ENCODE measurements around the gene NDUFB7. TPM values are rescaled to one million over a fixed set of nuclear protein-coding genes. Genes with fewer than 3 reads are reported as not detected.

The NDUFB7 gene
- total and polyA plus RNA-seq, 9 donors: 86.9 to 429 (median 153) TPM; not detected in 1

- Histone ChIP-seq H3K36me3 (no peaks in the 10 kb centered on the region), H3K4me3 (no peak overlapping the region), H3K9me3 (no peaks in the 10 kb centered on the region), H3K27me3 (no peaks in the 10 kb centered on the region), H3K4me1 (ENCODE audit: insufficient read depth) (no peaks in the 10 kb centered on the region), H3K27ac (no peak overlapping the region)
- WGBS, 3 donors: 77 to 81% (median 80%) methylated on average over 8 of the region's 8 CpGs
- TF ChIP-seq EP300 (IDR thresholded peaks at IDR 0.05) (no peak), POLR2A (IDR thresholded peaks at IDR 0.05) (no peak), CTCF (IDR thresholded peaks at IDR 0.05) (no peak)
- intact Hi-C loops (cut with DNase I): no loop called here
- DNase-seq: no peak
Measured at GRCh38 chr19:14576363-14576762, 4.5 kb upstream of the NDUFB7 start.

GRCh38 chr19:14575428-14575980 is 3.6 kb upstream of the NDUFB7 start:
- DNase-seq: no peak
- TF ChIP-seq CTCF (IDR thresholded peaks at IDR 0.05) (no peak), POLR2A (IDR thresholded peaks at IDR 0.05) (no peak), EP300 (IDR thresholded peaks at IDR 0.05) (no peak)
- Histone ChIP-seq H3K36me3 (no peaks in the 10 kb centered on the region), H3K4me1 (ENCODE audit: insufficient read depth) (peaks cover 8% of the 10 kb centered on the region), H3K4me3 (no peak overlapping the region), H3K9me3 (no peaks in the 10 kb centered on the region), H3K27me3 (no peaks in the 10 kb centered on the region), H3K27ac (no peak overlapping the region)
- intact Hi-C loops (cut with DNase I): no loop called here
- 86 to 93% (median 92%) methylated on average over 6 of the region's 6 CpGs for WGBS, 3 donors

DNA sequence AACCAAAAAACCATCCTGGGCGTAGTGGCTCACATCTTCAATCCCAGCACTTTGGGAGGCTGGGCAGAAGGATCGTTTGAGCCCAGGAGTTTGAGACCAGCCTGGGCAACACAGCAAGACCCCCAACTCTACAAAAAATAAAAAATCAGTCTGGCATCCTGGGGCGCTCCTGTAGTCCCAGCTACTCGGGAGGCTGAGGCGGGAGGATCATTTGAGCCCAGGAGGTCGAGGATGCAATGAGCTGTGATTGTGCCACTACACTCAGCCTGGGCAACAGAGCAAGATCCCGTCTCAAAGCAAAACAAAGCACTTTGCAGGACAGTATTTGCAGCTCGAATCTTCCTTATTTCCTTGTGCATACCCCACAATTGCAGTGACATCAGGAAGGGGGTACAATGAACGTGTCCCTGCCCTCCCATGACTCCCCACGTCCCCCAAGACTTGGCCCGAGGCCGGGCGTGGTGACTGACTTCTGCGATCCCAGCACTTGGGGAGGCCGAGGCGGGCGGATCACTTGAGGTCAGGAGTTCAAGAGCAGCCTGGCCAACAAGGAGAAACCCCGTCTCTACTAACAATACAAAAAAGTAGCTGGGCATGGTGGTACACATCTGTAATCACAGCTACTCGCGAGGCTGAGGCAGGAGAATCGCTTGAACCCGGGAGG is 870 bp downstream of the NDUFB7 start:
- no peaks in the 10 kb centered on the region for H3K27me3 ChIP-seq
- no peak for TF ChIP-seq CTCF (IDR thresholded peaks at IDR 0.05)
- TF ChIP-seq POLR2A (IDR thresholded peaks at IDR 0.05): no peak
- TF ChIP-seq EP300 (IDR thresholded peaks at IDR 0.05): no peak
- H3K27ac ChIP-seq: no peak overlapping the region
- intact Hi-C loops (cut with DNase I): no loop called here
- no peaks in the 10 kb centered on the region for H3K9me3 ChIP-seq
- DNase-seq: peak in 1 of 5 donors; percentile 39
- H3K4me3 ChIP-seq: peak overlapping the region; percentile 100
- WGBS, 3 donors: 32 to 42% (median 37%) methylated on average over 22 of the region's 22 CpGs
- no peaks in the 10 kb centered on the region for H3K36me3 ChIP-seq
- peaks cover 10% of the 10 kb centered on the region for H3K4me1 ChIP-seq (ENCODE audit: insufficient read depth)

DNA sequence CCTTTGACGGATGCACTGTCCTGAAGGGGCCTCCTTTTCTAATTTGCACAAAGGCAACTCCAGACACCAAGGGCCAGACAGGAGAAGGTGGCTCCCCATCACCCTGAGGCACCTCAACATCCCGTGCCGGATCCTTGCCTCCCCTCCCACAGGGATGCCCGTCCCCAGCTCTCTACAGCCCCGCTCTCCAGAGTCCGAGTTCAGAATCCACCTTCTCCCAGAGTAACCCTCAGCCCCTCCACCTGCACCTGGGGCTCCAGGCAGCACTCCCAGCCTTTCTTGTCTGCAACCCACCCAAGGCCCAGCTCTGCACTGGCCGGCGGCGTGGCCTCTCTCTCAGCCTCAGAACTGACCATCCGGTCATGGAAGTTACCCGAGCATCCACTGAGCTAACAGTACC is 4.8 kb downstream of the NDUFB7 start:
- 65 to 72% (median 67%) methylated on average over 11 of the region's 11 CpGs for WGBS, 3 donors

More for the DNA sequence above, 4.8 kb downstream of the NDUFB7 start:
- Histone ChIP-seq H3K9me3 (no peaks in the 10 kb centered on the region), H3K4me1 (ENCODE audit: insufficient read depth) (peaks cover 10% of the 10 kb centered on the region), H3K27me3 (no peaks in the 10 kb centered on the region), H3K4me3 (no peak overlapping the region), H3K27ac (no peak overlapping the region), H3K36me3 (no peaks in the 10 kb centered on the region)
- intact Hi-C loops (cut with DNase I): no loop called here
- no peak for DNase-seq
- TF ChIP-seq EP300 (IDR thresholded peaks at IDR 0.05) (no peak), POLR2A (IDR thresholded peaks at IDR 0.05) (no peak), CTCF (IDR thresholded peaks at IDR 0.05) (no peak)
